ENCODE results near the gene SEMA5A.

DNA sequence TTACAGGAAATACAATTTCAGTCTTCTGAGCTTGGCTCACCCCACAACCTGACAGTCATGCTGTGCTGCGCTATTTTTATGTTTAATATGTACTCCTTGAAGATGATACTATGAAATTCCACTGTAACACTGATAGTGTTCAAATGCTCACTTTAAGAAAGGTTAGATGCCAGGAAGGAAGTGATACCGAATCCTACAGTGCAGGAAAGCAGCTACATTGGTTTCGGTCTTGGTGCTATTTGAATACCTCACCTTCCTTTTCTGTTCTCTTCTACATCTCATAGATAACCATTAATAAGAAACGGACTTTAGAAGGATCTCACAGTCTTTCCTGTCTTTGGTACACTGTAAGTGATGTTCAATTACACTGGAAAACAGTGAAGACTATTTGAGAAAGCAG is 117.6 kb downstream of the SEMA5A start:
- no peak for TF ChIP-seq TAF1 (IDR thresholded peaks at IDR 0.05; ENCODE audit: borderline replicate concordance, insufficient read depth, low read length)
- TF ChIP-seq POLR2AphosphoS5 (IDR thresholded peaks at IDR 0.05; ENCODE audit: low read depth, low read length): no peak
